NOMO-1 treated with DMSO at 0.1 percent for 48 hours (cell line): ENCODE data around the gene AKAP6.

Experiments
- DNase-seq: peaks from one replicate; lab custom pipeline; 2025; ENCODE audit not compliant: unreplicated experiment; lab: John Stamatoyannopoulos, UW

AKAP6 gene

GRCh38 chr14:32883188-32883587 lies 554.1 kb downstream of the AKAP6 start:
- no peak for DNase-seq
